ENCODE results near the gene SPATA20. TPM values are rescaled to one million over a fixed set of nuclear protein-coding genes. Genes with fewer than 3 reads are reported as not detected.

The SPATA20 gene
- total RNA-seq, 1 experiment from 2014 or later, result 149 TPM

GRCh38 chr17:50588391-50589049 lies 41.5 kb downstream of the SPATA20 start:
- no peaks in the 10 kb centered on the region for H3K36me3 Mint-ChIP-seq (ENCODE audit: insufficient read depth, unreplicated experiment)
- no peaks in the 10 kb centered on the region for H3K9me3 ChIP-seq
- POLR2A ChIA-PET, result interaction anchor here (0.6 kb wide), 1 partner anchor 216 kb away, joined by 3 read pairs; no protein-coding TSS in a partner anchor
- H3K36me3 ChIP-seq (ENCODE audit: control insufficient read depth, insufficient read depth, low read length), result no peaks in the 10 kb centered on the region
- H3K27me3 Mint-ChIP-seq (ENCODE audit: insufficient read depth, unreplicated experiment), result no peaks in the 10 kb centered on the region
- H3K4me3 Mint-ChIP-seq (ENCODE audit: unreplicated experiment), result no peak overlapping the region
- peaks cover 9% of the 10 kb centered on the region for H3K4me1 ChIP-seq
- H3K27me3 ChIP-seq (replicated peaks; ENCODE audit: control insufficient read depth, insufficient read depth, low read length), result no peaks in the 10 kb centered on the region
- BruUV-seq (replicated peaks), result no TSS peak
- CTCF ChIA-PET, result interaction anchor here (0.9 to 1.0 kb wide), 2 partner anchors 37 to 38 kb away, joined by 3 to 4 read pairs; no protein-coding TSS in a partner anchor
- H3K9me3 Mint-ChIP-seq (ENCODE audit: unreplicated experiment), result no peaks in the 10 kb centered on the region
- peaks cover 7% of the 10 kb centered on the region for H3K4me1 Mint-ChIP-seq (ENCODE audit: low read depth, unreplicated experiment)
- TF ChIP-seq CTCF (IDR thresholded peaks at IDR 0.05; ENCODE audit: insufficient read depth in 1 of 2, low read depth in 1 of 2, low read length in 1 of 2, severe bottlenecking in 1 of 2, unreplicated experiment in 1 of 2), result no peak
- intact Hi-C loops (cut with micrococcal nuclease; ENCODE audit: unreplicated experiment), result no loop called here
- H3K27ac Mint-ChIP-seq (ENCODE audit: unreplicated experiment), result no peak overlapping the region
- H3K4me3 ChIP-seq (ENCODE audit: low read depth, low read length), result no peak overlapping the region
- DNase-seq, result no peak

GRCh38 chr17:50589095-50589705 lies 42.2 kb downstream of the SPATA20 start:
- Histone ChIP-seq H3K4me3 (ENCODE audit: low read depth, low read length) (no peak overlapping the region), H3K4me1 (peaks cover 9% of the 10 kb centered on the region), H3K36me3 (ENCODE audit: control insufficient read depth, insufficient read depth, low read length) (no peaks in the 10 kb centered on the region), H3K9me3 (no peaks in the 10 kb centered on the region), H3K27me3 (replicated peaks; ENCODE audit: control insufficient read depth, insufficient read depth, low read length) (no peaks in the 10 kb centered on the region)
- BruUV-seq (replicated peaks), result no TSS peak
- Mint-ChIP-seq H3K36me3 (ENCODE audit: insufficient read depth, unreplicated experiment) (no peaks in the 10 kb centered on the region), H3K9me3 (ENCODE audit: unreplicated experiment) (no peaks in the 10 kb centered on the region), H3K27me3 (ENCODE audit: insufficient read depth, unreplicated experiment) (no peaks in the 10 kb centered on the region), H3K27ac (ENCODE audit: unreplicated experiment) (no peak overlapping the region), H3K4me1 (ENCODE audit: low read depth, unreplicated experiment) (peaks cover 2% of the 10 kb centered on the region), H3K4me3 (ENCODE audit: unreplicated experiment) (no peak overlapping the region)
- POLR2A ChIA-PET, result interaction anchor here (0.8 kb wide), 1 partner anchor 192 kb away, joined by 3 read pairs; no protein-coding TSS in a partner anchor
- DNase-seq, result no peak
- CTCF ChIA-PET, result interaction anchor here (0.6 to 1.2 kb wide), 4 partner anchors 26 to 96 kb away, joined by 3 to 4 read pairs (median 4); no protein-coding TSS in a partner anchor
- intact Hi-C loops (cut with micrococcal nuclease; ENCODE audit: unreplicated experiment), result no loop called here
- no peak for TF ChIP-seq CTCF (IDR thresholded peaks at IDR 0.05; ENCODE audit: insufficient read depth in 1 of 2, low read depth in 1 of 2, low read length in 1 of 2, severe bottlenecking in 1 of 2, unreplicated experiment in 1 of 2)

DNA sequence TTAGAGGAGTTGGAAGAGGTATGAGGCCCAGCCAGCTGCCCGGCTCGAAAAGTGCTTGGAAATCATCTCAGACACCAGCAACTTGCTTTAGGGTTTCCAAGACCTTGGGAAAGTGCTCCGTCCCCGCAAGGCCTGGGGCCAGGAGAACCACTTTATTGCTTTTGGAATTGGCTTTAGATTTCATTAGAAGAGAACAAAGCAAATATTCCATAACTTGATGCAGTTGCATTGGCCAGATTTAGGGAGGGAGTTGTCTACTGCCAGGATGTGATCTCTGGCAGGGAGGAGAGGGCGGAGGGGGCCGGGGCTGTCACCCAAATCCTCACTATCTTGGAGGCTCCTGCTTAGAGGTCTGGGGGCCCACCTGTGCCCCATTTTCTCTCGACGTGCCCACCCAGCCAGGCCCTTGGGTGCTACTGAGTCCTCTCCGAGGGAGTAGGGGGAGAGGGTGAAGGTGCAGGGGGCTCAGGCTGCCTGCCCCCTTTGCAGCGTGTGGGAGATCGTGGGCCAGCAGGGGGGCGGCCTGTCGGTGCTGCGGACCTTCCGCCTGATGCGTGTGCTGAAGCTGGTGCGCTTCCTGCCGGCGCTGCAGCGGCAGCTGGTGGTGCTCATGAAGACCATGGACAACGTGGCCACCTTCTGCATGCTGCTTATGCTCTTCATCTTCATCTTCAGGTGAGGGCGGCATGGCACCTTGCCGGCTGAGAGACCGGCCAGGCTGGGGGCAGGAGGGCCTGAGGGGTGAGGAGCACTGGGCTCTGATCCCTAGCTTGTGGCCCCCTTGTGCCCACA lies 44.2 kb downstream of the SPATA20 start:
- CTCF ChIA-PET, result no interaction called here
- no TSS peak for BruUV-seq (replicated peaks)

More for the DNA sequence above, 44.2 kb downstream of the SPATA20 start:
- no peak for TF ChIP-seq CTCF (IDR thresholded peaks at IDR 0.05; ENCODE audit: insufficient read depth in 1 of 2, low read depth in 1 of 2, low read length in 1 of 2, severe bottlenecking in 1 of 2, unreplicated experiment in 1 of 2)
- Histone ChIP-seq H3K4me3 (ENCODE audit: low read depth, low read length) (no peak overlapping the region), H3K4me1 (peaks cover 9% of the 10 kb centered on the region), H3K36me3 (ENCODE audit: control insufficient read depth, insufficient read depth, low read length) (no peaks in the 10 kb centered on the region), H3K9me3 (no peaks in the 10 kb centered on the region), H3K27me3 (replicated peaks; ENCODE audit: control insufficient read depth, insufficient read depth, low read length) (no peaks in the 10 kb centered on the region)
- no peak overlapping the region for H3K4me3 Mint-ChIP-seq (ENCODE audit: unreplicated experiment)
- H3K36me3 Mint-ChIP-seq (ENCODE audit: insufficient read depth, unreplicated experiment), result no peaks in the 10 kb centered on the region
- no peaks in the 10 kb centered on the region for H3K27me3 Mint-ChIP-seq (ENCODE audit: insufficient read depth, unreplicated experiment)
- DNase-seq, result no peak
- POLR2A ChIA-PET, result no interaction called here
- H3K4me1 Mint-ChIP-seq (ENCODE audit: low read depth, unreplicated experiment), result no peaks in the 10 kb centered on the region
- H3K9me3 Mint-ChIP-seq (ENCODE audit: unreplicated experiment), result no peaks in the 10 kb centered on the region
- intact Hi-C loops (cut with micrococcal nuclease; ENCODE audit: unreplicated experiment), result no loop called here
- H3K27ac Mint-ChIP-seq (ENCODE audit: unreplicated experiment), result no peak overlapping the region
